ENCODE data around the gene OSBPL5.
A peak's percentile ranks its signal among the peaks of the same experiment; 100 is the strongest.

Gene OSBPL5

GRCh38 chr11:3091846-3092602 is 73.1 kb downstream of the OSBPL5 start:
- no peaks in the 10 kb centered on the region for H3K27me3 ChIP-seq (ENCODE audit: low read depth, low read length)
- no peak overlapping the region for H3K4me3 ChIP-seq (ENCODE audit: low read length)
- H3K9me3 ChIP-seq (ENCODE audit: insufficient read depth, low read length) = no peaks in the 10 kb centered on the region
- H3K27ac ChIP-seq (ENCODE audit: low read length) = no peak overlapping the region
- no peak overlapping the region for H3K9ac ChIP-seq (ENCODE audit: low read length)
- H3K4me2 ChIP-seq (ENCODE audit: low read length) = peak overlapping the region; percentile 44
- no peaks in the 10 kb centered on the region for H3K79me2 ChIP-seq (ENCODE audit: low read length)
- no peaks in the 10 kb centered on the region for H4K20me1 ChIP-seq (ENCODE audit: insufficient read depth, low read length)
- no peaks in the 10 kb centered on the region for H3K36me3 ChIP-seq (replicated peaks; ENCODE audit: low read depth, low read length)
- peak; percentile 92 for TF ChIP-seq CTCF (IDR thresholded peaks at IDR 0.05; ENCODE audit: low read depth, low read length)
- TF ChIP-seq EZH2phosphoT487 (IDR thresholded peaks at IDR 0.05; ENCODE audit: low read depth) = no peak
- H3K4me1 ChIP-seq (ENCODE audit: low read length) = no peaks in the 10 kb centered on the region
- no peak overlapping the region for H2AFZ ChIP-seq (ENCODE audit: low read depth, low read length)

GRCh38 chr11:3091081-3091845 is 73.8 kb downstream of the OSBPL5 start:
- Histone ChIP-seq H4K20me1 (ENCODE audit: insufficient read depth, low read length) (no peaks in the 10 kb centered on the region), H2AFZ (ENCODE audit: low read depth, low read length) (no peak overlapping the region), H3K4me3 (ENCODE audit: low read length) (no peak overlapping the region), H3K27ac (ENCODE audit: low read length) (no peak overlapping the region), H3K4me1 (ENCODE audit: low read length) (no peaks in the 10 kb centered on the region), H3K36me3 (replicated peaks; ENCODE audit: low read depth, low read length) (no peaks in the 10 kb centered on the region), H3K79me2 (ENCODE audit: low read length) (no peaks in the 10 kb centered on the region), H3K9me3 (ENCODE audit: insufficient read depth, low read length) (no peaks in the 10 kb centered on the region), H3K4me2 (ENCODE audit: low read length) (peak overlapping the region; percentile 44), H3K27me3 (ENCODE audit: low read depth, low read length) (no peaks in the 10 kb centered on the region), H3K9ac (ENCODE audit: low read length) (no peak overlapping the region)
- TF ChIP-seq EZH2phosphoT487 (IDR thresholded peaks at IDR 0.05; ENCODE audit: low read depth) (no peak), CTCF (IDR thresholded peaks at IDR 0.05; ENCODE audit: low read depth, low read length) (no peak)

GRCh38 chr11:3090096-3090901 is 74.8 kb downstream of the OSBPL5 start:
- no peaks in the 10 kb centered on the region for H3K9me3 ChIP-seq (ENCODE audit: insufficient read depth, low read length)
- no peak overlapping the region for H2AFZ ChIP-seq (ENCODE audit: low read depth, low read length)
- H3K36me3 ChIP-seq (replicated peaks; ENCODE audit: low read depth, low read length) = no peaks in the 10 kb centered on the region
- no peaks in the 10 kb centered on the region for H3K4me1 ChIP-seq (ENCODE audit: low read length)
- no peaks in the 10 kb centered on the region for H4K20me1 ChIP-seq (ENCODE audit: insufficient read depth, low read length)
- H3K4me2 ChIP-seq (ENCODE audit: low read length) = no peak overlapping the region
- no peak overlapping the region for H3K9ac ChIP-seq (ENCODE audit: low read length)
- H3K27me3 ChIP-seq (ENCODE audit: low read depth, low read length) = 0 out of 2 replicates have a peak, but pooled peaks cover 1% of the 10 kb centered on the region
- no peaks in the 10 kb centered on the region for H3K79me2 ChIP-seq (ENCODE audit: low read length)
- H3K4me3 ChIP-seq (ENCODE audit: low read length) = no peak overlapping the region
- no peak overlapping the region for H3K27ac ChIP-seq (ENCODE audit: low read length)
- TF ChIP-seq CTCF (IDR thresholded peaks at IDR 0.05; ENCODE audit: low read depth, low read length) = no peak
- no peak for TF ChIP-seq EZH2phosphoT487 (IDR thresholded peaks at IDR 0.05; ENCODE audit: low read depth)
